Stimulated activated CD4-positive, alpha-beta T cell treated with anti-CD3 and anti-CD28 coated beads, Interleukin-1b, Interleukin-23, amount 100 ng/mL, for 24 hours (primary cell): ENCODE measurements around the gene SMAD6.

Source experiments
- DNase-seq, 4 experiments: peaks; one replicate each; pipeline ENCODE4 v3.0.0-alpha.2; 2020; ENCODE audit warnings: low read depth in 4 of 4, low spot score in 1 of 4

The SMAD6 gene

DNA sequence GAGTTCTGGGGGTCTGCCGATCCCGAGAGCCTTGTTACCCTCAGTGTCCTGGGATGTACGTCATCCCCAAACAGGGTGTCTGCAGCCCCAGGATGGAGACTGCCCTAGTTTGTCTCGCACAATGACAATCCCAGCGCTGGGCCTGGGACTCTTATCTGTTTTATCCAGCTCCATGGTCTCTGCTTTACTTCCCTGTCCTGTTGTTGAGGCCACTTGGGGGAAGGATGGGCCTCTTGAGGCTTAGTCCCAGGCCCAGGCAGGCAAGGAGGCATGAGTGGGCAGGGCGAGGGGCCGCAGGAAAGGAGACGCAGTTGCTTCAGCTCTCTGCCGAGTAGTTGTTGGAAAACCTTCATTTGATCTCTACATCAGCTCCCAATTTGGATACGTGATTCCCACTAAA, 17.4 kb downstream of the SMAD6 start:
- no peak for DNase-seq

GRCh38 chr15:66720206-66721010, 18.4 kb downstream of the SMAD6 start:
- DNase-seq, result no peak

DNA sequence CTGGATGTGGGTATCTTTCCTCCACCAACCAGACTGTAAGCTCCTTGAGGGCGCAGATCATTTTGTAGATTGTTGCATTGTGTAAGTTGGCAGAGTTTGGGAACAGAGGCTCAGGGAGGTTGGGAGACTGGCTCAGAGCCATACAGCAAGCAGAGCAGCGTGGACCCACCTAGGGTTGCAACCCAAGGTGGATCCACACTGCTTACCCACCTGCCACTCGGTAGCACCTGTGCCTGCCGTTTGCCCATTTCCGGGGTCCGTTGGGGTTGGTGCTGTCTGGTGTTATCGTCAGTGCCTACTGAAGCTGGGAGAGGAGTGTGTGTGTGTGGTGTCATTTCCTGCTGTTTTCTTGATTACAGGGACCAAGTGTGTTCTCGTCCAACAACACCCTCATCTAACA, 19.0 kb downstream of the SMAD6 start:
- DNase-seq, result no peak

DNA sequence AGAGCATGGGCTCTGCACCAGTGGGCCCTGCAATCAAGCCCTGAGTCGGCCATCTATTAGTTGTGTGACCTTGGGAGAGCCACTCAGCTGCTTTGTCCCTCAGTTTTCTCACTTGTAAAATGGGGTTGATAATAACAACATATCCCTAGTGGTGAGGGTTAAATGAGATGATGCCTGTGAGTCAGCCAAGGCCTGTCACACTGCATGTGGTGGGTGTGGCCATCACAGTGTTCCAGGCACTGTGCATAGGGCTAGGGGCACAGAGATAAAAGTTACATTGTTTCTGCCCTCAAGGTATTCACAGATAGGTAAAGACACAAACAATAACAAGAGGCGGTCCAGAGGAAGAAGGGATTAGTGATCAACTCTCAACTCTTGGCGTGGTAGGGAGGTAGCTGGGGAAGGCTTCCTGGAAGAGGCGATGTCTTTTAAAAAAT, 19.5 kb downstream of the SMAD6 start:
- no peak for DNase-seq

- no peak for DNase-seq
Observed at GRCh38 chr15:66721954-66722353, 19.9 kb downstream of the SMAD6 start.

DNA sequence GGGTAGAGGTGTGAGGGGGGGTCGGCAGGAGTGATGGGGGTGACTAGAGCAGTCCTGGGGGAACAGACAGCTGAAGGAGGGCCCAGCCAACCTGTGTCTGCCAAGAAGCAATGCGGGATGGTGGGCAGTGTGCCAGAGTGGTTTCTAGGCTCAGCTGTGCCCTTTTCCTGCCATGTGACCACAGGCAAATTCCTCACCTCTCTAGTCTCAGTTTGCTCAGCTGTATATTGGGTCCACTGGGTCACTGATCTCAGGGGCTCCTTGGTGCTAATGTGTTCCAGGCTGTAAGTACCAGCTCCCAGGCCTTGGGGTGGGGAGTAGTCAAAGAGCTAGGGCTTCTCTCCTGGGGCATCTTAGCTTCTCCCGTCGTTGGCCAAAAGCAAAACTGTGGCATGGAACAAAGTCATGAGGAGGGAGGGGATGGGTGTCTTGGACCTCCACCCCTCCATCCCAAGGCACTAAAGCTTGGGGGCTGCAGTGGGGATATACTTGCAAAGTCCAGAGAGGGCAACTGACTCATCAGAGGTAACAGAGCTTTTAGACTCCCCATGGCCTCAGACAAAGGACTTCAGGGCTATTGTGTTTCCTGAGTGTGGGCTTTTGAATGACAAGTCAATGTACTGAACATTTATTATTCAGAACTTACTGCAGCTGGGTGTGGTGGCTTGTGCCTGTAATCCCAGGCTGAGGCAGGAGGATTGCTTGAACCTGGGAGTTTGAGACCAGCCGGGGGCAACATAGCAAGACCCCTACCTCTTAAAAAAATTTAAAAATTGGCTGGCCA, 20.9 kb downstream of the SMAD6 start:
- DNase-seq, result no peak

GRCh38 chr15:66723826-66724731, 22.0 kb downstream of the SMAD6 start:
- DNase-seq, result no peak

- no peak for DNase-seq
Observed at GRCh38 chr15:66724732-66725463, 22.9 kb downstream of the SMAD6 start.

DNA sequence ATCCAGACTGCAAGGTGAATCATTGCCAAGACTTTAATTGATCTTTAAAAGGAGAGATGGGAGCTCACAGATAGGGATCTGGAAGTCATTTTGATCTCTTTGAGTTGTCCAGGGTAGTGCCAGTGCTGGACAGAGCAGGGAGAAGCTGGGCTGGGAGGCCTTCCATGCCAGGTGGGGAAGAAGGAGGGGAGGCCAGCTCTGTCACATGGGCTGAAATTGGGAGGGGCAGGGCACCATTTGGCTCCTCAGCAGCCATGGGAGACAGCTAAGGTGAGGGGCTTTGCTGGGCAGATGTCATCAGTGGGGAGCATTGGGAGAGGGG, 23.4 kb downstream of the SMAD6 start:
- DNase-seq, result no peak

GRCh38 chr15:66726386-66726785, 24.4 kb downstream of the SMAD6 start:
- DNase-seq, result no peak

DNA sequence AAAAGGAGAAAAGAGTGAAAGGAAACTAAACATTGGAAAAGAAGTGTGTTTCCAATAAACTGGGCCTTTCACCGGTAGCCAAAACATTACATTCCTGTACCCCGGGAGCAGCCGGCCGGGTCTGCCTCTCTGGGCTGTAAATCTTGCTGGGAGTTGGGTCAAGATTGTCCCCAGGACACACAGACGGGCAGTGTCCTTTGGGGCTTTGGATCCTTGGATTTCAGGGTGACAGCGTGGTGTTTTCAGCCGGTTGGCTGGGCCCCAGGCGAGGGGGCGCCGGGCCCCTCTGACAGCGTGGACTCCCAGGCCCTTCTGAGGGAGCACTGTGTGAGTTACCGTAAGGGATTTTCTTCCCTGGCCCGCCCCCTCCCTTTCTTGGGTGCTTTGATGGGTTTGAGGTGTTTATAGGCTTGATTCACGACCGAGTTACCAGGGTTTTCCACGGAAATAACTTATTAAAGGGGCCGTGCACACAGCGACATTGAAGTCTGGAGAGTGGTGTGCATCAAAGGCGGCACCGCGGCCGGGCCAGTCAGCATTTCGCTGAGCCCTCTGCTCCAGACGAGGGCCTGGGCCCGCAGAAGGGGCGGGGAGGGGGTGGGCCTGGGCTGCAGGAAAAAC, 27.4 kb downstream of the SMAD6 start:
- DNase-seq, result no peak

DNA sequence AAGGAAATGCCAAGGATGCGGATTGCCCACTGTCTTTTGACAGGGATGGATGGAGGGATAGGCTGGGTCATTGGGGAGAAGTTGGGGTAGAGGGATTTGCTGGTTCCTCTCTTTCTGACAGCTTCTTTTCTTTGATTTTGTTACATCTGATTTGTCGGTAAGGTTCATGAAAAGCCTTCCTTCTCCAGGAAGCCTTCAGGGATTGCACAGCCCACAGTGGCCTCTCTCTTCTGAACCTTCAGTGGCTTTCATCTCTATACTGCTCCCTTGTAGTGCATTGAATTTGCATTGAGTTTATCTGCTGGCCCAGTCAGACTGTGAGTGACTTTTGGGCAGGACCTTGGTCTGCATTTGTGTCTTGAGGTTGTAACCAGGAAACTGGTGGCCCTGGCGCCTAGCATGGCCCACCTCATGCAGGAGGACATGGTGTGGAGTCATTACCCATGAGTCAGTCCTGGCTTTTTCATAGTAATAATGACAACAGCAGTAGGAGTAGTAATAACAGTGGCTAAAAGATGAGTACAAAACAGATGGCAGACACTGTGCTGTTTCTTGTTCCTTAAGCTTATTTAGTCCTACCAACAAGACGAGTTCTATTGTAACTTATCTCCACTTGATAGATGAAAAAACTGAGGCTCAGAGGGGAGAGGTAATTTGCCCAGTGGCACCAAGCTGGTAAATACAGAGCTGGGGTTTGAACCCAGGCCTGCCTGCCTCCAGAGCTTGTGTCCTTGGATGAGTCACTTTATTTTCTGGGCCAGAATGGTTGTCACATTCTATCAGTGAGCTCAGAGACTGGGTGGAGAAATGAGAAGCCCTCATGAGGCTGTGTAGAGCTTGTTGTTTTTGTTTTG, 28.4 kb downstream of the SMAD6 start:
- no peak for DNase-seq

DNA sequence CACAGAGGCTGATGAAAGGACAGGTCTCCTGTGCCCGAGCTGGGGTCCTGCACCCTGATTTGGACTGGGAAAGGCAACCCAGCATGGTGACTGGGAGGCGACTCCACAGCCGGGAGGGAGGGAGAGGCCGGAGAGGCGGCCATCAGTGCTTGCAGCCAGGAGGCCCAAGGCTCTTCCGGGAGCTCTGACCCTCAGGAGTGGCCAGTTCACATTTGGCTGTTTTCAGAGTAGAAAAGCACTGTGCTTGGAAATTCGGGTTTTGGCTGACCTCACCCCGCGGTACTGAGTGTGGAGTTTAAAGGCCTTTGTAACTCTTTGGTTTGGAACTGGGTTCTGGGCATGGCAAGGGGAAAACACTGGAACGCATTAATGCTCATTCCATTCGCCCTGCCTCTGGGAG, 31.9 kb downstream of the SMAD6 start:
- no peak for DNase-seq

GRCh38 chr15:66734961-66735908, 33.2 kb downstream of the SMAD6 start:
- no peak for DNase-seq

- no peak for DNase-seq
Observed at GRCh38 chr15:66735909-66736305, 33.9 kb downstream of the SMAD6 start.

GRCh38 chr15:66737243-66738010, 35.4 kb downstream of the SMAD6 start:
- no peak for DNase-seq

DNA sequence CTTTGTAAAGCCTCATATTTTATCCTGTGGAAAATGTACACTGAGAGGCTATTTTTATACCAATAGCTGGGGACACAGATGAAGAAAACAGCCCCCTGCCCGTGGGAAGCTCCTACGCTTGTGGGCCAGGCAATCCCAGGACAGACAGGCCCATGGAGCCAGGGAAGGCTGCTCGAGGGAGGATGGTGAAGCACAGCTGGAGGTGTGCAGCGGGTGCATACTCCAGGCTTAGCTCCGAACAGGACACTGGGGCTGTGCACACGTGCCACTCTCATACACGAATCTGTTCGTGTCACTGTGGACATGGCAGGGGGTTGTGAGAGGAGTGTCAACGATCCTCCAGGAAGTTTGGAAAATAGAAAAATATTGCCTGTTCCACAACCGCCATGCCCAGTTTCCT, 36.1 kb downstream of the SMAD6 start:
- no peak for DNase-seq

DNA sequence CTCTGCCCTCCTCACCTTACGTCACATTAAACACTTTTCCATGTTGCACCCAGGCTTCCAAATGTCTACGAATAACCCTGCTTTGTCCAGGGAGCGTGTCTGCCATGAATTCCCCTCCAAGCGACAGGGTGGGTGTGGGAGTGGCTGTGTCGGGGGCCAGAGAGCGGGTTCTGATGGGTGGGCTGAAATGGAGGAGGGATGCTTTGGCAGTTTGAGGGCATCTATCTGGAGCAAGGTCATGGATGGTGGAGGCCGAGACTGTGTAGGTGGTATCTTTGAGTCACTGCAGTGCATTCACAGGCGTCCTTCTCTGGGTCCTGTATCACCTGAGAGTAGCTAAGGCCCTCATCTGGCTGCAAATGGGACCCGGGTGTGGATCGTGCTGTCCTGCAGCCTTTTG, 36.6 kb downstream of the SMAD6 start:
- DNase-seq, result no peak
